Spleen (tissue), 7 donors: ENCODE results near the gene RNF212.

Experiments
- CTCF ChIP-seq, 11 experiments: fragments of 200-600 bp in 7 of 11; fragments of 450-650 bp in 4 of 11; sonication (generic) in 4 of 11; IDR thresholded peaks in 8 of 11; conservative IDR thresholded peaks in 3 of 11; 1 replicate in 7 of 11; 2 replicates in 4 of 11; pipeline versions ENCODE4 v1.4.0 to v1.8.0; 2016 to 2021; ENCODE audit warnings: antibody characterized with exemption in 11 of 11, inconsistent platforms in 4 of 11, mild to moderate bottlenecking in 1 of 11
- POLR2A ChIP-seq, 3 donors: fragments of 450-650 bp; IDR thresholded peaks; one replicate each; pipeline ENCODE4 v1.5.1; 2017; ENCODE audit warnings: antibody characterized with exemption in 3 of 3, mild to moderate bottlenecking in 1 of 3
- donor health status: DM: no; HTN: no; CAD: no; lungs with moderate emphysema.
- donor health status: DM: no; HTN: no; CAD: no.
- donor health status: DM: no; HTN: no; CAD: no.

- TF ChIP-seq CTCF (IDR thresholded peaks at IDR 0.05 in 8 of 11, conservative IDR thresholded peaks at IDR 0.05 in 3 of 11) (no peak), POLR2A (IDR thresholded peaks at IDR 0.05) (no peak)
Measured at GRCh38 chr4:1051472-1051871, 61.9 kb downstream of the RNF212 start.
